HG03159 (cell line): Measurements from ENCODE around the gene ADAMTS13.
"Not testable (repeated sequence)": the region's sequence is repeated elsewhere in the genome, so short reads cannot be mapped to it uniquely, and the experiment has no call there.

Source experiments
- ATAC-seq: cut with Tn5 transposase; IDR thresholded peaks from one replicate; pipeline ENCODE4 v1.9.1; 2021; ENCODE audit warnings: mild to moderate bottlenecking, moderate library complexity; ENCODE audit not compliant: unreplicated experiment

ADAMTS13 gene

GRCh38 chr9:133391449-133391848 is 30.7 kb upstream of the ADAMTS13 start:
- ATAC-seq = not testable (repeated sequence)

DNA sequence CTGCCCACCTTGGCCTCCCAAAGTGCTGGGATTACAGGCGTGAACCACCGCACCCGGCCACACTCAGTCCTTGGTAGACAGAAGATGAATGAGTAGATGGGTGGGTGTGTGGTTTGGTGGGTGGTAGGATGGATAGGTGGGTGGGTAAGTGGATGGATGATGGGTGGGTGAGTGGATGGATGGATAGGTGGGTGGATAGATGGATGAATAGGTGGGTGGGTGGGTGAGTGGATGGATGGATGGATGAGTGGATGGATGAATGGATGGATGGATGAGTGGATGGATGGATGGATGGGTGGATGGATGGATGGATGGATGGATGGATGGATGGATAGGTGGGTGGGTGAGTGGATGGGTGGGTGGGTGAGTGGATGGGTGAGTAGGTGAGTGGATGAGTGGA is 29.9 kb upstream of the ADAMTS13 start:
- ATAC-seq = not testable (repeated sequence)

DNA sequence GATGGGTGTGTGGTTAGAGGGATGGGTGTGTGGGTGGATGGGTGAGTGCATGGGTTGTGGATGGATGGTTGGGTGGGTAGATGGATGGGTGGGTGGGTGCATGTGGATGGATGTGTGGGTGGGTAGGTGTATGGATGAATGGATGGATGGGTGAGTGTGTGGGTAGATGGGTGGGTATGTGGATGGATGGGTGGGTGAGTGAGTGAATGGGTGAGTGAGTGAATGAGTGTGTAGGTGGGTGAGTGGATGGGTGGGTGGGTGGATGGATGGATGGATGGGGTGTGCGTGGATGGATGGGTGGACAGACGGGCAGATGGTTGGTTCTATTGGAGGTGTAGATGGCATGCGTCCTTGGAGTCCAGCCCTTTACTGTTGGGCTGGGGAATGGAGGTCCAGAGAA is 28.8 kb upstream of the ADAMTS13 start:
- no peak for ATAC-seq

GRCh38 chr9:133394687-133395271 is 27.4 kb upstream of the ADAMTS13 start:
- ATAC-seq = no peak

DNA sequence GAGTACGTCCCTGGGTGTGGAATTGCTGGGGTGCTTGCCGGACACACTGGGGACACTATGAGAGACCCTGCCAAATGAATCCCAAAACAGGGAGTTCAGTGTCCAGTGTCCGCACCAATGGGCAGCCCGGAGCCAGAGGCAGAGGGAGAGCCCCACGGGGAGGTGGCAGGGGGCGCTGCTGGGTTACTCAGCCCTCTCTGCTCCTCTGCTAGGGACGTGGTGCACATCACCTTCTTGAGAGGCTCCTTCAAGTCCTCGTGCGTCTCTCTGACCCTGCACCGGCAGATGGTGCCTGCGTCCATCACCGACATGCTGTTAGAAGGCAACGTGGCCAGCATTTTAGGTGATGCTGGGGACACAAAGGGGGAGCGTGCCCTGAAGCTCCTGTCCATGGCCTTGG is 25.2 kb upstream of the ADAMTS13 start:
- ATAC-seq = no peak

GRCh38 chr9:133397370-133397769 is 24.8 kb upstream of the ADAMTS13 start:
- ATAC-seq = no peak

DNA sequence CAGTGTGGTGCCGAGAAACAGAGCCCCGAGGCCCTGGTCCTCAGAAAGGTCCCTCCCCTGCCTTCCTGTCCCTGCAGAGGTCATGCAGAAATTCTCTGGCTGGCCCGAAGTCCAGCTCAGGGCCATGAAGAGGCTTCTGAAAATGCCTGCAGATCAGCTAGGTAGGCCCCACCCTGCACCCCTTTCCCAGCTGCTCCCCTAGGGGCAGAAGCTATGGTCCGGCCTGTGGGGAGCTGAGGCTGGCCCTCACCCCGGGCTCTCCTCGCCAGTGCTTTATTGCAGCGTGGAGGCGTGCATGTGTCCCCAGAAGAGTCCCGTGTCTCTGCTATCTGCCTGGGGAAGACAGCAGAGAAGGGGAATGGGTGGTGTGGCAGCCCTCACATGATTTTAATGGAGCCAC is 24.3 kb upstream of the ADAMTS13 start:
- ATAC-seq = no peak

- no peak for ATAC-seq
Measured at GRCh38 chr9:133400292-133400691, 21.9 kb upstream of the ADAMTS13 start.

GRCh38 chr9:133401588-133401987 is 20.6 kb upstream of the ADAMTS13 start:
- ATAC-seq = no peak

- ATAC-seq = no peak
Measured at GRCh38 chr9:133402689-133403088, 19.5 kb upstream of the ADAMTS13 start.

- ATAC-seq = no peak
Measured at GRCh38 chr9:133403766-133404453, 18.3 kb upstream of the ADAMTS13 start.

DNA sequence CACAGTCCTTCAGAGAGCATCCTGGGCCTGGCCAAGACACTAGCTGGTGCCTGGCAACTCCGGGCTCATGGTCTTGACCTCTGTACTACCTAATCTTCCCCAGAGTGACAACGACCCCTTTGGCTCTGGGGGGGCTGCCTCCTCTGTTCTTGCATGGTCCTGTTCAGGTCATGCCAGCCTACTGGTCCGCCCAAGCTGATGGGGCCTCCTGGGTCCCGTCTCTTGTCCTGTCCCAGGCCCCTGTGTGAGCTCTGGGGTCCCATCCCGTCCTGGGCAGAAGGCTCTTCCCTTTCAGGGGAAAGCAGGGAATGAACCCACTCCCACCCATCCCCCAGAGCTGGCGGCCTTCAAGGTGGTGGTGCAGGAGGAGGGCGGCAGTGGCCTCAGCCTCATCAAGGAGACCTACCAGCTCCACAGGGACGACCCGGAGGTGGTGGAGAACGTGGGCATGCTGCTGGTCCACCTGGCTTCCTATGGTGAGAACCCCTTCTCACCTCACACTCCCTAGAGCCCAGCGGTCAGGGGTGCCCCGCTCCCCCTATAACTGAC is 17.6 kb upstream of the ADAMTS13 start:
- ATAC-seq = no peak

GRCh38 chr9:133405508-133406438 is 16.4 kb upstream of the ADAMTS13 start:
- no peak for ATAC-seq

DNA sequence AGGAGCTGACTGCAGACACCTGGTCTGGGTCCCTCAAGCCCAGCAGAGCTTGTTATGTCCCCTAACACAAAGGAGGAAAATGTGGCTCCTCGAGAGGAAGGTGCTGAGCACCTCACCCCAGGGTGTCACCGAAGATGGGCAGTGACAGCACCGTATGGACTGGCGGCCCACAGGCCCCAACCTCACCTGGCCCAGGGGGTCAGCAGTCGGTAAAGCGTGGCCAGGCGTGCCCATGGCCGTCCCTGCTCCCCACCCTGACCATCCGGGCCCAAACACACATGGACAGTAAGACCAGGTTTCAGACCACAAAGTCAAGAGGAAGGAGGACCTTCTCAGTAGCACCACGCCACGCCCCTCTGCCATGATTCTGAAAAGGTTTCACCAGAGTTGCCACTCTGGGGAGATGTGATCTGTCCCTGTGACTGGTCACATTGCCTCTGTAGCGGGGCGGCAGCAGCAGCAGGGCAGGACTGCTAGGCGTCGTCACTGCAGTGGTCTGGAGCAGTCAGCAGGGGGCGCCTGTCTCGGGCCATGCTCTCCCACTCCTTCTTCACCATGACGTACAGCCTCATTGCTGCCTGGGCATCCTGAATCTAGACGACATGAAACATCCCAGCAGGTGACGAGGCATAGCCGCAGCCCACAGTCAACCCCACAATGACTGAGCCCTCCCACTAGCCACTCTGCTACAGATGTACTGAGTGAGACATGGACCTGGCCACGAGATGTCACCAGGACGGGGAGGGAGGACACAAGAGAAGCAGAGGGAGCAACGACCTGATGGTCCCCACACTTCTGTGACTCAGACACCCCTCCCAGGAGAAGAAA is 15.5 kb upstream of the ADAMTS13 start:
- no peak for ATAC-seq

DNA sequence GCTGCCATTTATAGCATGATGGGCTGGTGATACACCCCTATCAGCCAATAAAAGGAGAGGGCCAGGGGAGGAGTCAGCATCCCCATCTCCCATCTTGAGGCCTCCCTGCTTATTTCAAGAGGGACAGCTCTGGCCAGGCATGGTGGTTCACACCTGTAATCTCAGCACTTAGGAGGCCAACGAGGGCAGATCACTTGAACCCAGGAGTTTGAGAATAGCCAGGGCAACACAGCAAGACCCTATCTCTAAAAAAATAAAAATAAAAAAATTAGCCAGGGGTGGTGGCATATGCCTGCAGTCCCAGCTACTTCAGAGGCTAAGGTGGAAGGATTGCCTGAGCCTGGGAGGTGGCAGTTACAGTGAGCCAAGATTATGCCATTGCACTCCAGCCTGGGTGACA is 14.1 kb upstream of the ADAMTS13 start:
- no peak for ATAC-seq

- ATAC-seq = no peak
Measured at GRCh38 chr9:133415170-133415569, 7.0 kb upstream of the ADAMTS13 start.

DNA sequence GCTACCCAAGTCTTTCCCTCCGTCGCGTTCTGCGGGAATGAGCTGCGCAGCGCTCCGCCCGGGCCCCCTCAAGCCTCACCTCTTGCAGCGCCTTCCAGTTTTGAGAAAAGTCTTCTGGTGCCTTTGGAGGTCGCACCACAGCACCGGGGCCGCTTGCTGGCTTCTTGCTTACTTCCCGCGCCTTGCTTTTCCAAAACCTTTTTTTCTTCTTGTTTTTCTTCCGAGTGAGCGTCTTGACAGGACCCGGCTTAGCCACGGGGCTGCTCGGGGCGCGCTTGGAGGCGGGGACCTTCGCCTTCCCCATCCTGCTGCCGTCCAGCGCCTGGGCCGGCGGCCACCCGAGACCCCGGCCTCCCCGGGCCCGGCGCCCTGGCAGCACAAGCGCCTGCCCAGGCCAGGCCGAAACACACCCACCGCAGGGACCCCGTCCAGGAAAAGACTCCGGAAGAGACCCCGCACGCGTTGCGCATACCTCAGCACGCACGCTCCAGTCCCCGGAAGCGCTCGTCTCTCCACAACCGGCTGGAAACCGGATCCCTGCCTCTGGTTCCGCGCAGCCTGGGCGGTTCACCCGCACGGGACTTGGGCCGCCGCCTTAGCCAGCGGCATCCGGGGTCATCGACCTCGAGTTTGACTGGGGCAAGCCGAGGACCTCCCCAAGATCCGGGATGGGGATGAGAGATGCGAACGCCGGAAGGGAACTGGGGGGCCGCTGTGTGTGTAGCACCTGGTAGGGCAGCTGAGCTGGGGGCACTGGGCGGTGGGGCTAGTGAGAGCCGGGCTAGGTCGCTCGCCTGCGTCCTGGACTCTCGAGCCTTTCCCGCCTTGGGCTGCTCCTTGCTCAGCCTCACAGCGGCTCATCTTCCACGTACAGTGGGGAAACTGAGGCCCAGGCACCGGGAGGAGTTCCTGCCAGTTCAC is 4.4 kb upstream of the ADAMTS13 start, which contains the start of gene REXO4:
REXO4 (minus strand) TSS at position 470 of the 921 bp plus-strand sequence; CDS start at position 304, 166 bp downstream.
- ATAC-seq = peak; percentile 76

DNA sequence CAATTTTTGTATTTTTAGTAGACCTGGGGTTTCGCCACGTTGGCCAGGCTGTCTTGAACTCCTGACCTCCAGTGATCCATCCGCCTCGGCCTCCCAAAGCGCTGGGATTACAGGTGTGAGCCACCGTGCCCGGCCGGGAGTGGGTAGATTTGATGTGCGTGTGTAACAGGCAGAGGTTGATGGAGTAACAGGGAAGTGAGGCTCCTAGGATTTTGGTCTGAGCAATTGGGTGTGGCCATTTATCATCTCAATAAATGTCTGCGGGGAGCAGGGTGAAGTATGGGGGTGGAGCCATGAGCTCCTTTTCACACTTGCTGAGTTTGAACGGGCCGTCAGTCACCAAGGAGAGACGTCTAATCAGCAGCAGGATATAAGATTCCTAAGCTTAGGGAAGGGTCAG is 3.2 kb upstream of the ADAMTS13 start:
- no peak for ATAC-seq

- no peak for ATAC-seq
Measured at GRCh38 chr9:133420392-133420827, 1.8 kb upstream of the ADAMTS13 start.
